Measurements from ENCODE around the gene CDK14. TPM values are rescaled to one million over a fixed set of nuclear protein-coding genes. Genes with fewer than 3 reads are reported as not detected.

The CDK14 gene
- total RNA-seq, 1 experiment from 2014 or later, result 57.9 TPM

- Mint-ChIP-seq H3K27ac (no peak overlapping the region), H3K9me3 (no peaks in the 10 kb centered on the region), H3K4me1 (peaks cover 13% of the 10 kb centered on the region), H3K36me3 (no peaks in the 10 kb centered on the region; the same call in 1 of the 2 replicates), H3K4me3 (no peak overlapping the region), H3K27me3 (ENCODE audit: low read depth) (no peaks in the 10 kb centered on the region)
- no peak for ATAC-seq
- ChIA-PET POLR2A (interaction anchor here (0.7 kb wide), 3 partner anchors 28 to 1061 kb away, joined by 4 to 7 read pairs (median 6); no protein-coding TSS in a partner anchor), CTCF (no interaction called here)
- DNase-seq (ENCODE audit: low spot score), result no peak
- TF ChIP-seq, protein P1, sequence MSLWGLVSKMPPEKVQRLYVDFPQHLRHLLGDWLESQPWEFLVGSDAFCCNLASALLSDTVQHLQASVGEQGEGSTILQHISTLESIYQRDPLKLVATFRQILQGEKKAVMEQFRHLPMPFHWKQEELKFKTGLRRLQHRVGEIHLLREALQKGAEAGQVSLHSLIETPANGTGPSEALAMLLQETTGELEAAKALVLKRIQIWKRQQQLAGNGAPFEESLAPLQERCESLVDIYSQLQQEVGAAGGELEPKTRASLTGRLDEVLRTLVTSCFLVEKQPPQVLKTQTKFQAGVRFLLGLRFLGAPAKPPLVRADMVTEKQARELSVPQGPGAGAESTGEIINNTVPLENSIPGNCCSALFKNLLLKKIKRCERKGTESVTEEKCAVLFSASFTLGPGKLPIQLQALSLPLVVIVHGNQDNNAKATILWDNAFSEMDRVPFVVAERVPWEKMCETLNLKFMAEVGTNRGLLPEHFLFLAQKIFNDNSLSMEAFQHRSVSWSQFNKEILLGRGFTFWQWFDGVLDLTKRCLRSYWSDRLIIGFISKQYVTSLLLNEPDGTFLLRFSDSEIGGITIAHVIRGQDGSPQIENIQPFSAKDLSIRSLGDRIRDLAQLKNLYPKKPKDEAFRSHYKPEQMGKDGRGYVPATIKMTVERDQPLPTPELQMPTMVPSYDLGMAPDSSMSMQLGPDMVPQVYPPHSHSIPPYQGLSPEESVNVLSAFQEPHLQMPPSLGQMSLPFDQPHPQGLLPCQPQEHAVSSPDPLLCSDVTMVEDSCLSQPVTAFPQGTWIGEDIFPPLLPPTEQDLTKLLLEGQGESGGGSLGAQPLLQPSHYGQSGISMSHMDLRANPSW (CRISPR knock-in tag; conservative IDR thresholded peaks at IDR 0.05; ENCODE audit: low read depth), result no peak
- TF ChIP-seq SOX15 (CRISPR knock-in tag; IDR thresholded peaks at IDR 0.05), result no peak
These were observed 417.0 kb downstream of the CDK14 start for GRCh38 chr7:91013078-91013477.

GRCh38 chr7:91019686-91020385 lies 423.7 kb downstream of the CDK14 start:
- Mint-ChIP-seq H3K36me3 (no peaks in the 10 kb centered on the region), H3K4me3 (no peak overlapping the region), H3K27ac (no peak overlapping the region), H3K4me1 (no peaks in the 10 kb centered on the region), H3K9me3 (no peaks in the 10 kb centered on the region), H3K27me3 (ENCODE audit: low read depth) (no peaks in the 10 kb centered on the region)
- no peak for DNase-seq (ENCODE audit: low spot score)
- POLR2A ChIA-PET, result no interaction called here
- TF ChIP-seq TCF7 (CRISPR knock-in tag; IDR thresholded peaks at IDR 0.05; ENCODE audit: low read depth) (no peak), ZNF671 (CRISPR knock-in tag; IDR thresholded peaks at IDR 0.05) (no peak), NFE2L1 (CRISPR knock-in tag; IDR thresholded peaks at IDR 0.05) (no peak), ZNF512 (CRISPR knock-in tag; IDR thresholded peaks at IDR 0.05; ENCODE audit: borderline replicate concordance) (no peak), HMGA2 (CRISPR knock-in tag; IDR thresholded peaks at IDR 0.05) (no peak), ZNF317 (CRISPR knock-in tag; IDR thresholded peaks at IDR 0.05; ENCODE audit: borderline replicate concordance, low read depth) (no peak)
- TF ChIP-seq, protein P2, sequence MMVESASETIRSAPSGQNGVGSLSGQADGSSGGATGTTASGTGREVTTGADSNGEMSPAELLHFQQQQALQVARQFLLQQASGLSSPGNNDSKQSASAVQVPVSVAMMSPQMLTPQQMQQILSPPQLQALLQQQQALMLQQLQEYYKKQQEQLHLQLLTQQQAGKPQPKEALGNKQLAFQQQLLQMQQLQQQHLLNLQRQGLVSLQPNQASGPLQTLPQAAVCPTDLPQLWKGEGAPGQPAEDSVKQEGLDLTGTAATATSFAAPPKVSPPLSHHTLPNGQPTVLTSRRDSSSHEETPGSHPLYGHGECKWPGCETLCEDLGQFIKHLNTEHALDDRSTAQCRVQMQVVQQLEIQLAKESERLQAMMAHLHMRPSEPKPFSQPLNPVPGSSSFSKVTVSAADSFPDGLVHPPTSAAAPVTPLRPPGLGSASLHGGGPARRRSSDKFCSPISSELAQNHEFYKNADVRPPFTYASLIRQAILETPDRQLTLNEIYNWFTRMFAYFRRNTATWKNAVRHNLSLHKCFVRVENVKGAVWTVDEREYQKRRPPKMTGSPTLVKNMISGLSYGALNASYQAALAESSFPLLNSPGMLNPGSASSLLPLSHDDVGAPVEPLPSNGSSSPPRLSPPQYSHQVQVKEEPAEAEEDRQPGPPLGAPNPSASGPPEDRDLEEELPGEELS (CRISPR knock-in tag; IDR thresholded peaks at IDR 0.05), result no peak
- TF ChIP-seq, protein P3, sequence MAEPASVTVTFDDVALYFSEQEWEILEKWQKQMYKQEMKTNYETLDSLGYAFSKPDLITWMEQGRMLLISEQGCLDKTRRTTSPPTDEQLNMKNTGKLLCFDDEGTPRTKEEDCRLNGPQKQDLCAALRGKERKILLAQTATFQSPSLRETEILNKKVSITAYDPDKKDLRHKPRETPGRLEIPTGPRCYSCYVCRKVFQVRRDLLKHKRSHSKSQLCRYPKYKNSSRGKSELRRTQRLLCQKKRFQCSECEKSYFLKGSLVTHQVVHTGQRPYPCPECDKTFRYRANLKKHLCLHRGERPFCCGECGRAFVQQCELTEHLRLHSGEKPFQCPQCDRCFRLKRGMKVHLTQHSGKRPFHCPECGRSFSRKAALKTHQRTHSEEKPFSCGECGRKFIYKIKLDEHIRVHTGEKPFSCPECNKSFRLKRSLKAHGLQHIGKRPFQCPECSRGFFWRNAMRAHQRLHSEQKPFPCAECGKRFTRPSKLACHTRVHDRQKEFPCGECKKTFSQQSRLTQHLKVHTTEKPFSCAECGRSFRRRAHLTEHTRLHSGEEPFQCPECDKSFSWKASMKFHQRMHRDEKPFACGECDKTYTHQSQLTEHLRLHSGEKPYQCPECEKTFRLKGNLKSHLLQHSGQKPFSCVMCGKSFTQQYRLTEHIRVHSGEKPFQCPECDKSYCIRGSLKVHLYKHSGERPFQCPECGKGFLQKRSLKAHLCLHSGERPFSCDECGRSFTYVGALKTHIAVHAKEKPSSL (CRISPR knock-in tag; conservative IDR thresholded peaks at IDR 0.05), result no peak
- TF ChIP-seq, protein P4, sequence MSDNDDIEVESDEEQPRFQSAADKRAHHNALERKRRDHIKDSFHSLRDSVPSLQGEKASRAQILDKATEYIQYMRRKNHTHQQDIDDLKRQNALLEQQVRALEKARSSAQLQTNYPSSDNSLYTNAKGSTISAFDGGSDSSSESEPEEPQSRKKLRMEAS (CRISPR knock-in tag; IDR thresholded peaks at IDR 0.05), result no peak
- ATAC-seq, result no peak
- CTCF ChIA-PET, result no interaction called here
